Transverse colon (tissue), 4 donors: Measurements from ENCODE around the gene DENND2A. TPM values are rescaled to one million over a fixed set of nuclear protein-coding genes. Genes with fewer than 3 reads are reported as not detected.
A peak's percentile ranks its signal among the peaks of the same experiment; 100 is the strongest.

Experiments used
- DNase-seq: peaks from one replicate; pipeline ENCODE4 v3.0.0-alpha.2; 2019
- H3K27ac ChIP-seq, 4 donors: fragments of 200-600 bp; sonication (generic); 2 replicates each; pipeline ENCODE4 v1.5.1; 2016 to 2018; ENCODE audit warnings: inconsistent platforms in 4 of 4
- H3K27me3 ChIP-seq: fragments of 200-600 bp; sonication (generic); 2 replicates; pipeline ENCODE4 v1.5.1; 2017; ENCODE audit warnings: inconsistent platforms
- H3K36me3 ChIP-seq, 4 donors: fragments of 200-600 bp; sonication (generic); 2 replicates each; pipeline ENCODE4 v1.5.1; 2017 to 2019; ENCODE audit warnings: inconsistent platforms in 4 of 4
- H3K4me1 ChIP-seq, 4 donors: fragments of 200-600 bp; sonication (generic); 2 replicates each; pipeline ENCODE4 v1.5.1; 2017 to 2020; ENCODE audit warnings: inconsistent platforms in 4 of 4
- H3K4me3 ChIP-seq, 4 donors: fragments of 200-600 bp; sonication (generic); 1 replicate in 1 of 4; 2 replicates in 3 of 4; pipeline versions ENCODE4 v1.5.1 to v1.6.1; 2017 to 2019; ENCODE audit warnings: inconsistent platforms in 4 of 4
- H3K9me3 ChIP-seq, 2 donors: fragments of 200-600 bp; sonication (generic); 2 replicates each; pipeline ENCODE4 v1.5.1; 2017 to 2019; ENCODE audit warnings: inconsistent platforms in 2 of 2
- CTCF ChIP-seq, 5 experiments: fragments of 200-600 bp in 3 of 5; fragments of 450-650 bp in 2 of 5; sonication (generic) in 3 of 5; IDR thresholded peaks; 1 replicate in 2 of 5; 2 replicates in 3 of 5; pipeline ENCODE4 v1.5.1; 2016 to 2017; ENCODE audit warnings: antibody characterized with exemption in 5 of 5, inconsistent platforms in 3 of 5, mild to moderate bottlenecking in 2 of 5, moderate library complexity in 1 of 5
- EP300 ChIP-seq: sonication (generic); formaldehyde crosslinking; IDR thresholded peaks from one replicate; pipeline ENCODE4 v1.6.1; 2017; ENCODE audit warnings: antibody characterized with exemption, low read depth
- POLR2A ChIP-seq: fragments of 450-650 bp; IDR thresholded peaks from one replicate; pipeline ENCODE4 v1.6.1; 2016; ENCODE audit warnings: antibody characterized with exemption, mild to moderate bottlenecking, moderate library complexity
- POLR2AphosphoS5 ChIP-seq, 3 donors: sonication (generic); formaldehyde crosslinking; IDR thresholded peaks; one replicate each; pipeline ENCODE4 v1.6.1; 2016; ENCODE audit warnings: antibody characterized with exemption in 3 of 3
- WGBS, 2 donors: methylation state at CpG; one replicate each; pipeline ENCODE4 v1.1.5; 2018; ENCODE audit warnings: low coverage in 1 of 2; 5-methylcytosine and 5-hydroxymethylcytosine counted together
- in situ Hi-C, 4 donors: fragments of 200-750 bp; cut with MboI; loops; one replicate each; pipeline versions ENCODE4 v1.15.0 to v1.15.1; 2017; ENCODE audit warnings: low sequenced_read_pairs in 3 of 4, low pct_ligation_motif_present in 1 of 4, low pct_unique_long_range_greater_than_20kb in 1 of 4
- intact Hi-C: fragments of 100-400 bp; cut with DNase I; formaldehyde crosslinking; loops from one replicate; pipeline ENCODE4 v1.15.1; 2023; ENCODE audit warnings: low total_unique reads
- total RNA-seq, 4 donors: library from RNA; depleted of rRNA; stranded (reverse); fragments of >200 nt; gene quantifications; one replicate each; pipeline ENCODE4 v1.1.0, GENCODE V29; 2016

Gene DENND2A
- total RNA-seq, 4 donors from 2014 or later = 4.1 to 19.9 (median 7.1) TPM

GRCh38 chr7:140655511-140656408 is 15.1 kb upstream of the DENND2A start:
- no peaks in the 10 kb centered on the region for H3K36me3 ChIP-seq
- WGBS, 2 donors = 75 to 94% methylated on average over 8 to 16 of the region's 16 CpGs
- H3K4me1 ChIP-seq = peaks cover 18 to 28% (median 19%) of the 10 kb centered on the region in 4 donors
- peak overlapping the region; percentile 72 to 82 (median 78) for H3K27ac ChIP-seq
- no peak for TF ChIP-seq POLR2A
- no peak for TF ChIP-seq EP300
- no peak for TF ChIP-seq POLR2AphosphoS5 (IDR thresholded peaks at IDR 0.05)
- TF ChIP-seq CTCF (IDR thresholded peaks at IDR 0.05) = no peak
- in situ Hi-C loops (loop anchor here in 3 of 4 donors (5.0 to 10.0 kb wide), 2 partner anchors 138 to 141 kb away; no protein-coding TSS in a partner anchor), intact Hi-C loops (no loop called here)
- no peaks in the 10 kb centered on the region for H3K9me3 ChIP-seq
- H3K4me3 ChIP-seq = no peak overlapping the region
- DNase-seq = no peak
- no peaks in the 10 kb centered on the region for H3K27me3 ChIP-seq

GRCh38 chr7:140654661-140655060 is 14.0 kb upstream of the DENND2A start:
- Histone ChIP-seq H3K4me3 (no peak overlapping the region), H3K27ac (no peak overlapping the region), H3K36me3 (no peaks in the 10 kb centered on the region), H3K27me3 (no peaks in the 10 kb centered on the region), H3K9me3 (no peaks in the 10 kb centered on the region), H3K4me1 (peaks cover 18 to 28% (median 19%) of the 10 kb centered on the region in 4 donors)
- intact Hi-C loops (loop anchor here (5.0 kb wide), 1 partner anchor 177 kb away; the partner anchor contains the start of gene MKRN1), in situ Hi-C loops (loop anchor here (5.0 to 10.0 kb wide), 2 partner anchors 137 to 140 kb away; no protein-coding TSS in a partner anchor)
- DNase-seq = no peak
- WGBS, 2 donors = 96 to 97% methylated on average over 4 of the region's 4 CpGs
- TF ChIP-seq CTCF (IDR thresholded peaks at IDR 0.05) (no peak), POLR2AphosphoS5 (IDR thresholded peaks at IDR 0.05) (no peak), POLR2A (no peak), EP300 (no peak)

- Histone ChIP-seq H3K27ac (no peak overlapping the region), H3K27me3 (no peaks in the 10 kb centered on the region), H3K9me3 (no peaks in the 10 kb centered on the region), H3K36me3 (no peaks in the 10 kb centered on the region), H3K4me3 (no peak overlapping the region), H3K4me1 (peaks cover 18 to 28% (median 19%) of the 10 kb centered on the region in 4 donors)
- TF ChIP-seq POLR2A = no peak
- TF ChIP-seq CTCF (IDR thresholded peaks at IDR 0.05) = no peak
- TF ChIP-seq EP300 = no peak
- no peak for TF ChIP-seq POLR2AphosphoS5 (IDR thresholded peaks at IDR 0.05)
- 61 to 83% methylated on average over 2 of the region's 2 CpGs for WGBS, 2 donors
- in situ Hi-C loops (loop anchor here in 3 of 4 donors (5.0 to 10.0 kb wide), 2 partner anchors 137 to 139 kb away; no protein-coding TSS in a partner anchor), intact Hi-C loops (loop anchor here (5.0 kb wide), 1 partner anchor 177 kb away; the partner anchor contains the start of gene MKRN1)
- DNase-seq = no peak
Observed at GRCh38 chr7:140654109-140654387, 13.4 kb upstream of the DENND2A start.

- WGBS, 2 donors = 28 to 50% methylated on average over 1 to 15 of the region's 15 CpGs
- H3K27ac ChIP-seq = no peak overlapping the region
- in situ Hi-C loops = loop anchor here in 3 of 4 donors (5.0 to 10.0 kb wide), 2 partner anchors 136 to 139 kb away; no protein-coding TSS in a partner anchor
Observed at GRCh38 chr7:140653319-140654108, 12.9 kb upstream of the DENND2A start.

More at GRCh38 chr7:140653319-140654108, 12.9 kb upstream of the DENND2A start:
- TF ChIP-seq POLR2A = no peak
- peak; percentile 82 to 91 (median 89) for TF ChIP-seq CTCF (IDR thresholded peaks at IDR 0.05)
- TF ChIP-seq EP300 = no peak
- TF ChIP-seq POLR2AphosphoS5 (IDR thresholded peaks at IDR 0.05) = no peak
- intact Hi-C loops = loop anchor here (1.0 to 5.0 kb wide), 2 partner anchors 135 to 176 kb away; partner anchors contain the start of gene MKRN1
- H3K4me3 ChIP-seq = no peak overlapping the region
- H3K36me3 ChIP-seq = no peaks in the 10 kb centered on the region
- peaks cover 18 to 28% (median 19%) of the 10 kb centered on the region in 4 donors for H3K4me1 ChIP-seq
- H3K27me3 ChIP-seq = no peaks in the 10 kb centered on the region
- DNase-seq = peak; percentile 67
- no peaks in the 10 kb centered on the region for H3K9me3 ChIP-seq
